WERI-Rb-1 (cell line): ENCODE data around the gene LSAMP.

Experiments
- DNase-seq: peaks from one replicate; pipeline ENCODE4 v3.0.0-alpha.2; 2020
- H3K27ac ChIP-seq: fragments of 250-450 bp; sonication (Bioruptor Pico); 2 replicates; pipeline ENCODE4 v1.5.1; 2020; ENCODE audit warnings: mild to moderate bottlenecking, moderate library complexity
- H3K27me3 ChIP-seq: fragments of 250-450 bp; sonication (Bioruptor Pico); 2 replicates; pipeline ENCODE4 v1.5.1; 2021; ENCODE audit warnings: mild to moderate bottlenecking, low read depth, moderate library complexity; ENCODE audit not compliant: insufficient read depth, severe bottlenecking
- H3K36me3 ChIP-seq: fragments of 250-450 bp; sonication (Bioruptor Pico); 2 replicates; pipeline ENCODE4 v1.5.1; 2020; ENCODE audit warnings: mild to moderate bottlenecking, moderate library complexity
- H3K4me3 ChIP-seq: 2 replicates; pipeline ENCODE4 v1.5.1; 2011; ENCODE audit warnings: low read depth, mild to moderate bottlenecking, control low read depth, low read length
- H3K9me3 ChIP-seq: fragments of 250-450 bp; sonication (Bioruptor Pico); 2 replicates; pipeline ENCODE4 v1.5.1; 2021; ENCODE audit warnings: mild to moderate bottlenecking, moderate library complexity; ENCODE audit not compliant: severe bottlenecking
- CTCF ChIP-seq: IDR thresholded peaks from 2 replicates; pipeline ENCODE4 v1.5.1; 2011; ENCODE audit warnings: low read depth, mild to moderate bottlenecking, control low read depth, inconsistent platforms, low read length

Gene LSAMP

DNA sequence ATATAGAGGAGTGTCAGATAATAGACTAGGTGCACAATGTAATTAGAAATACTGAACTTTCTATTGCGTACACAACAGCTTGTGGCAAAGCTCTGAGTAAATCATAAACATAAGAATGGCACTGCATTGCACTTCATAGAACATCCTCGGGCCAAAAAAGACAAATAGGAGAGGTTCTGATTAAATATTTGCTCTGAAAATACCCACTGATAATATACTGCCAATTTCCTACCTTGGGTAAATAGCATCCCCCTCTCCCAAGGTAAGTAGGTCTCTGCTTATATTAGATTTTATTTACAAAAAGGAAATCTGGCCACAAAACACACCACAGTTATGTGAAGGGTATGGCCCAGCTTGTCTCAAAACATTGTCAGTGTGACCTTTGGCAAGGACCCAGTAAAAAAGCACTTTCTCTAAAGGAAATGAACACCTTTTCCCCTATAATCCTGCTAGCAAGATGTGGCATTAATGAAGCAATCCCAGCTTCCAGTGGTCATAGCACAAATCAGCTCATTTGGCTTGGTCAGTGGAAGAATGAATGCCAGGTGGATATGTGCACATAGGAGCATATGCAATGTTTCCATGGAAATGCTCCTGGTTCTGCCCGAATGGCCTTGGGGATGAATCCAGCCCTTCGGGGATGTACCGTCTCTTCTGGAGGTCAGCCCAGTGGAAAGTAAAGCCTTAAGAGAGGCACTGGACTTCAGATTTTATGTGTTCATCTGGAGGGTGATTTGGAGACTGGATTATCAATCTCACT lies 315.9 kb downstream of the LSAMP start:
- DNase-seq = no peak
- Histone ChIP-seq H3K36me3 (no peaks in the 10 kb centered on the region), H3K27ac (no peak overlapping the region), H3K27me3 (no peaks in the 10 kb centered on the region), H3K9me3 (no peaks in the 10 kb centered on the region), H3K4me3 (no peak overlapping the region)
- TF ChIP-seq CTCF = no peak

DNA sequence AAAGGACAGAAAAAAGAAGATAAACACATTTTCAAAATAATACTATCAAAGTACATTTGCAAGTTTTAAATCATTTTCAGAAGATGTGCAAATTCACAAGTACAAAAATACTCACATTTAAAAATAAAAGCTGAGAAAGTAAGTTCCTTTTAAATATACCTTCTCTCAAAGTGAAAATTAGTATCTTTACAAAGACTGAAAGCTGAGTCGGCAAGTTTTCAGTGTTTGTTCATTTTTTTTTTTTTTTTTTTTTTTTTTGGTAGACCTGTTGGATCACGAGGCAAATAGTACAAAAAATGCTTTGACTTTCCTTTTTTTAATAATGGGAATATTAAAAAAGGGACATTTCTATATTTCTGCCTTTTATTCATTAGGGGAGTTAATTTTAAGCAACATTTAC lies 317.8 kb downstream of the LSAMP start:
- no peak for DNase-seq

DNA sequence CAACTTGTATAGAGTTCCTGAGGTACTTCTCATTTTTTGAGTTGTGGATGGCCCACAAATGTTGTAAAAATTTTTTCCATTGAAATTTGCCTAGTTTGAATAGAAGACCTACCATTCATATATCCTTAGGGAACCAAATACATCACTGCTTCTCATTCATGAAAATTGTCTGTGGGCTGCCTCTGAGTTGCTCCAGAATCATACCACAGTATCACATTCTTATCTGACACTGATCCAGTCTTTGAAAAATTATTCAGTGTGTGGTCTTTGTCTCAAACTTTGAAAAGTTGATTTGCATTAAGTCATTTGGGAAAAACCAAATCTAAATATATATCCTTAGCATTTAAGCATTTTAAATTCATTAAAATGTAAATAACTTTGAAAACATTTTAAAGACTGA lies 321.1 kb downstream of the LSAMP start:
- H3K27ac ChIP-seq = no peak overlapping the region
- no peaks in the 10 kb centered on the region for H3K36me3 ChIP-seq

More for the DNA sequence above, 317.8 kb downstream of the LSAMP start:
- H3K36me3 ChIP-seq = no peaks in the 10 kb centered on the region
- no peaks in the 10 kb centered on the region for H3K9me3 ChIP-seq
- no peak overlapping the region for H3K4me3 ChIP-seq
- H3K27ac ChIP-seq = no peak overlapping the region
- no peaks in the 10 kb centered on the region for H3K27me3 ChIP-seq
- TF ChIP-seq CTCF = no peak

DNA sequence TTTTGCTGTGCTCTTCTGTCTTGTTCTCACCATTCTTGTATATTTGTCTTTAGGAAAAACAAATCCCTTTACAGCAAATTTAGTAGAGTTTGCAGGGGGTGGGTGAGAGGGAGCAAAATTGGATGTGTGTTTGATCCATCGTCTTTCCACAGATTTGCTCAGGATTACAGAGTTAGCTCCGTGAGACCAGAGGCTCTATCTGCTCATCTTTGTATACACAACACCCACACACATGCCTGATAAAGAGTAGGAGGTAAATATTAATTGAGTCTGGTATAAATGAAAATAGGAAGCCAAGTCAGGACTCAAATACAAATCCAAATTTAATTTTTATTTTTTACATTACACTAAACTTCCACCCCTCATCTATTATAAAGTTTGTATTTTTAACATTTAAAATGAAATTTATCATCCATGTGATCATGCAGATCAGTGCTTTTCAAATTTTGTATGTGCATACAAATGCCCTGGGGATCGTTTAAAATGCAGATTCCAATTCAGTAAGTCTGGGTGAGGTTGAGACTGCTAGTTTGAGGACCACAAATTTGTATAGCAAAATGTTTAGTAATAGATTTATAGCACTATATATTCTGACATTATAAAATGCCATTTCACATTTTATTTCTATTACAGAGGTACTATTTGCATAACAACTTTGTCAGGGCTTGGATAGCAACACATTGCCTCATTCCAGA lies 326.7 kb downstream of the LSAMP start:
- H3K27me3 ChIP-seq = no peaks in the 10 kb centered on the region
- H3K4me3 ChIP-seq = no peak overlapping the region
- no peak for DNase-seq
- H3K36me3 ChIP-seq = no peaks in the 10 kb centered on the region
- no peaks in the 10 kb centered on the region for H3K9me3 ChIP-seq
- no peak overlapping the region for H3K27ac ChIP-seq
- no peak for TF ChIP-seq CTCF

More for the DNA sequence above, 321.1 kb downstream of the LSAMP start:
- H3K27me3 ChIP-seq = no peaks in the 10 kb centered on the region
- no peak for TF ChIP-seq CTCF
- DNase-seq = no peak
- H3K9me3 ChIP-seq = no peaks in the 10 kb centered on the region
- H3K4me3 ChIP-seq = no peak overlapping the region

- Histone ChIP-seq H3K4me3 (no peak overlapping the region), H3K27ac (no peak overlapping the region), H3K9me3 (no peaks in the 10 kb centered on the region), H3K27me3 (no peaks in the 10 kb centered on the region), H3K36me3 (no peaks in the 10 kb centered on the region)
- DNase-seq = no peak
- TF ChIP-seq CTCF = no peak
Observed at GRCh38 chr3:116114586-116114985, 330.7 kb downstream of the LSAMP start.

DNA sequence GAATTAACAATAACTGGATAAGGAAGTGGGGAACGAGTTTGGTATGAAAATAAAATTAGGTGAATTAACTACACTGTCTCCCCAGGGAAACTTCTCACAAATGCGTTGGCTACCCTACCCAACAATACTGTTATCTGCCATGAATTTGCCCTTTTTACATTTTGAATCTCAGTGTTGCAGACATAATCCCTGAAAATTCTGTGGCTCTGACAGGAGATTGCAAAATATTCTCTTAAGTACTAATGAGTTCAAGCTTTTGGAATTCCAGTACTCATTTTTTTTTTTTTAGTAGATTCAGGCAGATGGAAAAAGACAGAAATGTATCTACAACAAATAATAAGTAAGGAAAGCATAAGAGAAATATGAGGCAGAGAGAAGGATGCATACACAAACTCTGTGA lies 332.6 kb downstream of the LSAMP start:
- no peaks in the 10 kb centered on the region for H3K36me3 ChIP-seq
- H3K27me3 ChIP-seq = no peaks in the 10 kb centered on the region
- no peak for DNase-seq
- no peaks in the 10 kb centered on the region for H3K9me3 ChIP-seq
- H3K27ac ChIP-seq = no peak overlapping the region
- TF ChIP-seq CTCF = no peak
- no peak overlapping the region for H3K4me3 ChIP-seq
